SU-DHL-6 (cell line): Measurements from ENCODE around the gene PLEKHO1.

Experiments used
- EZH2phosphoT487 ChIP-seq: fragments of 200-600 bp; sonication (generic), shearing (Covaris generic); conservative IDR thresholded peaks from 2 replicates; pipeline ENCODE4 v1.6.1; 2018; ENCODE audit warnings: mild to moderate bottlenecking, antibody characterized with exemption, low read length, moderate library complexity, mixed read lengths
- TF ChIP-seq, protein P1 (sequence below): fragments of 200-600 bp; sonication (generic); IDR thresholded peaks from one replicate; pipeline ENCODE4 v1.5.1; 2017; ENCODE audit warnings: antibody characterized with exemption, mild to moderate bottlenecking, low read length, moderate library complexity; ENCODE audit not compliant: insufficient read depth, poor library complexity, severe bottlenecking

DNA sequence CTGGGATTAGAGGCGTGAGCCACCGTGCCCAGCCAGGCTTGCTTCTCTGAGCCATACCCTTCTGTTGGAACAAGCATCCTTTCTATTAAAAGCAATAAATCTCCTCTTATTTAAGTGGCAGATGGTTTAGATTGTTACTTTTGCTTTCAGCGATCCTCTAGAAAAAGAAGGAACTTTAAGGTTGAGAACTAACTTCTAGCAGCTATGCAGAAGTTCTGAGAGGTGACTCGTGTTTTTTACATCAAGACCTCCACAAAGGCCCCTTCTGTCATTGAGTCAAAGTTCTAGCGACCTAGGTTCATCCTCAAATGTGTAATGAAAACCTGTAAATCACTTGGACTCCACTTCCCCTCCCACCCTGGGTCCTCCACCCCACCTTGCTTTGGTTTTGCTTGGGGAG lies 30.8 kb downstream of the PLEKHO1 start:
- TF ChIP-seq, protein P1, sequence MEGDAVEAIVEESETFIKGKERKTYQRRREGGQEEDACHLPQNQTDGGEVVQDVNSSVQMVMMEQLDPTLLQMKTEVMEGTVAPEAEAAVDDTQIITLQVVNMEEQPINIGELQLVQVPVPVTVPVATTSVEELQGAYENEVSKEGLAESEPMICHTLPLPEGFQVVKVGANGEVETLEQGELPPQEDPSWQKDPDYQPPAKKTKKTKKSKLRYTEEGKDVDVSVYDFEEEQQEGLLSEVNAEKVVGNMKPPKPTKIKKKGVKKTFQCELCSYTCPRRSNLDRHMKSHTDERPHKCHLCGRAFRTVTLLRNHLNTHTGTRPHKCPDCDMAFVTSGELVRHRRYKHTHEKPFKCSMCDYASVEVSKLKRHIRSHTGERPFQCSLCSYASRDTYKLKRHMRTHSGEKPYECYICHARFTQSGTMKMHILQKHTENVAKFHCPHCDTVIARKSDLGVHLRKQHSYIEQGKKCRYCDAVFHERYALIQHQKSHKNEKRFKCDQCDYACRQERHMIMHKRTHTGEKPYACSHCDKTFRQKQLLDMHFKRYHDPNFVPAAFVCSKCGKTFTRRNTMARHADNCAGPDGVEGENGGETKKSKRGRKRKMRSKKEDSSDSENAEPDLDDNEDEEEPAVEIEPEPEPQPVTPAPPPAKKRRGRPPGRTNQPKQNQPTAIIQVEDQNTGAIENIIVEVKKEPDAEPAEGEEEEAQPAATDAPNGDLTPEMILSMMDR, result no peak
- no peak for TF ChIP-seq EZH2phosphoT487
